Loucy (cell line): ENCODE results near the gene MAN2B2.

ENCODE experiments used
- H2AFZ ChIP-seq: fragments of 200-600 bp; sonication (generic); 2 replicates; pipeline ENCODE4 v1.6.0; 2016; ENCODE audit warnings: antibody characterized with exemption, mild to moderate bottlenecking, low read length, moderate library complexity
- H3F3A ChIP-seq: fragments of 200-600 bp; 2 replicates; pipeline ENCODE4 v1.6.0; 2016; ENCODE audit warnings: antibody characterized with exemption, low read depth, mild to moderate bottlenecking
- H3K27me3 ChIP-seq: fragments of 200-600 bp; sonication (generic); 2 replicates; pipeline ENCODE4 v1.6.1; 2014; ENCODE audit warnings: low read length, mild to moderate bottlenecking; ENCODE audit not compliant: insufficient read depth, poor library complexity, severe bottlenecking
- H3K36me3 ChIP-seq: fragments of 200-600 bp; sonication (generic); 2 replicates; pipeline ENCODE4 v1.6.1; 2016; ENCODE audit warnings: low read length; ENCODE audit not compliant: insufficient read depth
- H3K4me1 ChIP-seq: fragments of 200-600 bp; sonication (generic); 2 replicates; pipeline ENCODE4 v1.5.1; 2014; ENCODE audit warnings: low read length, mild to moderate bottlenecking; ENCODE audit not compliant: insufficient read depth, poor library complexity, severe bottlenecking
- H3K4me2 ChIP-seq: fragments of 200-600 bp; sonication (generic); 2 replicates; pipeline ENCODE4 v1.6.0; 2014; ENCODE audit warnings: antibody characterized with exemption, low read length, low read depth, mild to moderate bottlenecking; ENCODE audit not compliant: poor library complexity, severe bottlenecking
- H3K4me3 ChIP-seq: fragments of 200-600 bp; sonication (generic); 2 replicates; pipeline ENCODE4 v1.5.1; 2014; ENCODE audit warnings: low read length, mild to moderate bottlenecking, mixed read lengths; ENCODE audit not compliant: poor library complexity, severe bottlenecking
- H3K79me2 ChIP-seq: fragments of 200-600 bp; sonication (generic); 2 replicates; pipeline ENCODE4 v1.6.1; 2014; ENCODE audit warnings: low read length; ENCODE audit not compliant: insufficient read depth
- H3K9ac ChIP-seq: fragments of 200-600 bp; sonication (generic); 2 replicates; pipeline ENCODE4 v1.6.0; 2014; ENCODE audit warnings: mild to moderate bottlenecking, low read depth, low read length, moderate library complexity; ENCODE audit not compliant: poor library complexity, severe bottlenecking
- H3K9me2 ChIP-seq: fragments of 200-600 bp; sonication (generic); replicated peaks from 2 replicates; pipeline ENCODE4 v1.6.1; 2016; ENCODE audit warnings: low read depth, low read length, mixed read lengths
- H3K9me3 ChIP-seq: fragments of 200-600 bp; sonication (generic); 2 replicates; pipeline ENCODE4 v1.6.1; 2014; ENCODE audit warnings: mild to moderate bottlenecking, antibody characterized with exemption, low read length, low read depth; ENCODE audit not compliant: insufficient read depth
- H4K20me1 ChIP-seq: fragments of 200-600 bp; sonication (generic); 2 replicates; pipeline ENCODE4 v1.6.0; 2014; ENCODE audit warnings: antibody characterized with exemption, low read length, mild to moderate bottlenecking; ENCODE audit not compliant: insufficient read depth, poor library complexity, severe bottlenecking
- CTCF ChIP-seq: fragments of 200-600 bp; sonication (generic); conservative IDR thresholded peaks from 2 replicates; pipeline ENCODE4 v1.5.1; 2014; ENCODE audit warnings: mild to moderate bottlenecking, antibody characterized with exemption, low read length
- EZH2phosphoT487 ChIP-seq: fragments of 200-600 bp; IDR thresholded peaks from 2 replicates; pipeline ENCODE4 v1.6.1; 2018; ENCODE audit warnings: antibody characterized with exemption, mild to moderate bottlenecking, moderate library complexity, borderline replicate concordance

The MAN2B2 gene

DNA sequence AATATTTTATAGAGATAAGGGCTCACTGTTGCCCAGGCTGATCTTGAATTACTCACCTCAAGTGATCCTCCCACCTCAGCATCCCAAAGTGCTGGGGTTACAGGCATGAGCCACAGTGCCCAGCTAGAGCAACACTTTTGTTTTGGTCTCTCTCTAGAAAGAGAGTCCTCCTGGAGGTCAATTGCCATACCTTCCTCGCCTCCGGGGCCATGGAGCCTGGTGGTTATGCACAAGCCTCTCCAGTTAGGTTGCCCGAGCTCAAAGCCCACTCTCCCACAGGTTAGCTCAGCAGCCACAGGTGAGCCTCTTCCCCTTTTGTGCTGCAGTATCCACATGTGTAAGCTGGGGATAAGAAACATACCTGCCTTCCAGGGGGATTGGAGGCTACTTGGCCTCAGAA is 24.2 kb upstream of the MAN2B2 start:
- Histone ChIP-seq H3K4me1 (no peaks in the 10 kb centered on the region), H4K20me1 (no peaks in the 10 kb centered on the region), H3K36me3 (no peaks in the 10 kb centered on the region), H3K9me3 (no peaks in the 10 kb centered on the region), H3K9me2 (no peaks in the 10 kb centered on the region), H3F3A (no peaks in the 10 kb centered on the region), H3K79me2 (no peaks in the 10 kb centered on the region), H3K4me3 (no peak overlapping the region), H3K27me3 (no peaks in the 10 kb centered on the region), H3K9ac (no peak overlapping the region), H3K4me2 (no peak overlapping the region), H2AFZ (no peak overlapping the region)
- TF ChIP-seq EZH2phosphoT487 (no peak), CTCF (no peak)

DNA sequence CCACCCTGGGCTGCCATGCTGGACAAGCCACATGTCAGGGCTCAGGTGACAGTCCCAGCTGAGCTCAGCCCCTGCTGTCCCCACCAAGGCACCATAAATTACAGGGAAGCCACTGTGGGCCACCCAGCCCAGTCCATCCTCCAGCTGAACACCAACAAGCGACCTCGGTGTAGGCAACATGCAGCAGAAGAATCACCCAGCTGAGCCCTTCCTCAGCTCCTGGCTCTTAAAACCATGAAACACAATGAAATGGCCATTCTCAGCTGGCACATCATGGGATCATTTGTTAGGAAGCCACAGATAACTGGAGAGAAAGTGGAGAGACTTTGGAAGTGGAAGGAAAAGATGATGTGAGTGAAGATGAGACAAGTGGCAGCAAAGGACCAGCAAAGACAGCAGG is 23.3 kb upstream of the MAN2B2 start:
- no peaks in the 10 kb centered on the region for H3K9me3 ChIP-seq
- H4K20me1 ChIP-seq, result no peaks in the 10 kb centered on the region
- no peak overlapping the region for H3K9ac ChIP-seq
- no peaks in the 10 kb centered on the region for H3F3A ChIP-seq
- H3K9me2 ChIP-seq, result no peaks in the 10 kb centered on the region
- H3K4me3 ChIP-seq, result no peak overlapping the region
- H3K4me1 ChIP-seq, result no peaks in the 10 kb centered on the region
- H3K27me3 ChIP-seq, result no peaks in the 10 kb centered on the region
- TF ChIP-seq EZH2phosphoT487, result no peak
- TF ChIP-seq CTCF, result no peak
- H2AFZ ChIP-seq, result no peak overlapping the region
- no peaks in the 10 kb centered on the region for H3K79me2 ChIP-seq
- H3K4me2 ChIP-seq, result no peak overlapping the region
- no peaks in the 10 kb centered on the region for H3K36me3 ChIP-seq

DNA sequence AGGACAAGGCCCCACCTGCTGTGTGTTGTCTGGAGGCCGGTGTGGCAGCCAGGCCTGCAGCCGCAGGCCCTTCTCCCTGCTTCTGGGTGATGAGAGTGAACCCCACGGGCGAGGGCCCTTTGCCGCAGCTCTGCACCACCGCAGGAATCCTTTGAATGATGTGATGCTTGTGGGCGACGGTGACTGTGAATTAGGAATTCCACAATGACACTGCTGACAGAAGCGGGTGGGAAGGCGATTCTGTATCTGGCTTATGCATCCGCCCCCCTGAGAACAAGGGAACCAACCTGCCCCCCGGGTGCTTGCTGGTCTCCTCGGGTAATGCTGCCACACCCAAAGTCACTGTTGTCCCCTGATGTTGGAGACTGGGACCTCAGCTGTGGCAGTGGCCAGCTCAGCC is 19.5 kb upstream of the MAN2B2 start:
- Histone ChIP-seq H3K27me3 (no peaks in the 10 kb centered on the region), H3K36me3 (no peaks in the 10 kb centered on the region)
- no peak for TF ChIP-seq EZH2phosphoT487
- no peak for TF ChIP-seq CTCF

More for the DNA sequence above, 19.5 kb upstream of the MAN2B2 start:
- Histone ChIP-seq H4K20me1 (no peaks in the 10 kb centered on the region), H3F3A (no peaks in the 10 kb centered on the region), H3K9ac (no peak overlapping the region), H3K4me2 (no peak overlapping the region), H3K79me2 (no peaks in the 10 kb centered on the region), H3K4me1 (no peaks in the 10 kb centered on the region), H3K9me2 (no peaks in the 10 kb centered on the region), H3K4me3 (no peak overlapping the region), H2AFZ (no peak overlapping the region), H3K9me3 (no peaks in the 10 kb centered on the region)
